GM21423 (cell line): ENCODE results near the gene SLC40A1.

Experiments
- ATAC-seq: cut with Tn5 transposase; IDR thresholded peaks from one replicate; pipeline ENCODE4 v1.9.1; 2021; ENCODE audit warnings: mild to moderate bottlenecking, moderate library complexity; ENCODE audit not compliant: unreplicated experiment

The SLC40A1 gene

DNA sequence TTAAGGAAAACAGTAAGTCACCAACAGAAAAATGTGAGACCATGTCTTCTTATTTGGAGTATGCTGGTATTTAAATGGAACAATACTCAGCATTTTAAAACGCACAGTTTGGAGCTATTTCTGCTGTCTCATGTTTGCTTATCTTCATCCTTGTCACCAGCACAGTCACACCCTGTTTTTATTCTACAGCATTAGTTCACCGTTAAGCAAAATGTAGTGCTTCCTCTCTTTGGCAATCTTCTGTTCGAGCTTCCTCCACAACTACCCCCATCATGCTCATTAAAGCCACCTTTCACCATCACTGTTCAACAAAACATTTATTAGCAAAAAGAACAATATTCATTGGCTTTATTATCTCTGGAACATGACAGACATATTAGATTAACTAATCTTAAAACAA lies 64.0 kb downstream of the SLC40A1 start:
- no peak for ATAC-seq

DNA sequence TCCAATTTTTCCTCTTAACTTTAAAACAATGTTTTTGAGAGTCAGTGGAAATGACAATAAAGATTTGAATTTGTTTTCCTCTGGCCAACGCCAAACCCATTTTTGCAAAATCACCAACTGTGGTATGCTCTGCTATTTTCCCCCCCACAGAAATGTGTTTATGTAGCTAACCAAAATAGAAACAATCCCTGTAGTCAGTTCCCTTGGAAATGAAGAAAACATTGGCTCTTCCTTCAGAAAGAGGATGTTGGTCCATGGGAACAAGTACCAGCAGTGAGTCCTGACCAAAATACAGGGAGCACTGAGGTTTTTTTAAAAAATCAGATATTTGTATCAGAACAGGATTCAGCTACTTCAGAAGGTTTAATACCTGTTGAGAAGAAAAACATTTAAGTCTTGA lies 65.3 kb downstream of the SLC40A1 start:
- ATAC-seq, result no peak

DNA sequence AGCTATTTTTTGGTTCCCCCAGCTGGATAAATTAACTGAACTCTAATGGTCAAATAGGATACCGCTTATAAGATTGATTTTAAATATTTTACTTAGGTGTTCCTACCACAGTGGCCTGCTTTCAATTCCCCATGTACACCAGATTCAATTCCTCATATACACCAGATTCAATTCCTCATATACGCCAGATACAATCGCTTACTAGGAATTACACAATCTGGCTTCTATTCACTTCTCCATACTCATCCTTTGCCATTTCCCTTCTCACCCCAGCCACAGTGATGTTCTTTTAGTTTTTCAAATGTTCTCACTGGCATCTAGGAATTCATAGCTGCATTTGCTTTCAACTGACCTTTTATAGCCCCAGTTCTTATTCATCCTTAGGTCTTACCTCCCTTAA lies 66.5 kb downstream of the SLC40A1 start:
- ATAC-seq, result no peak

DNA sequence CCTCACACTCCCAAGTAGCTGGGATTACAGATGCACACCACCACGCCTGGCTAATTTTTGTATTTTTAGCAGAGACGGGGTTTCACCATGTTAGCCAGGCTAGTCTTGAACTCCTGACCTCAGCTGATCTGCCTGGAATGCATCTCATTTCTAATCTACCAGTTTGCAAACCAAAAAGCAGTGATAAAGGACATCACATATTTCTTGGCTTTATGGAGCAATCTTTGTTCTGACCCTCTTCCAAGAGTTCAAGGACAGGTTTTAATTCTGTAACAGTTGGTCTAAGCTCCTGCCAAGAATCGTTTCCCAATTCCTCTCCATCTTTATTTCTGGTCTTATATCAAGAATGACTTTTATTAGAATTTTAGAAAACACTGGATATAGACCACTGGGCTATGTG lies 67.7 kb downstream of the SLC40A1 start:
- ATAC-seq, result no peak

DNA sequence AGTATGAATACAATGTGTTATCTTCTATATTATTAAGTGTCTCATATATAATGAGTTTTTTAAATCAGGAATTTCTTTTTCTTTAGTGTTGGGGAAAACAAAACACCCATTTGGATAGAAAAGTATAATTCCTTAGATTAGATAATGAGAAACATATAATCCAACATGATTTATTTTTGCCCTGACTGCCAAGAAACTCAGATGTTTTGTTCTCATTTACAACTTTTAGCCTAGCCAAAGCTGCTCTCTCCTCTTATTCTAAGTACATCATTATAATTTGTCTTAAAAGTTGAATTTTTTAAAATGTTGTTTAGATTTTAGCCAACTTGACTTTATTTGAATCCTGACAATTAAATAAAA lies 68.6 kb downstream of the SLC40A1 start:
- no peak for ATAC-seq

DNA sequence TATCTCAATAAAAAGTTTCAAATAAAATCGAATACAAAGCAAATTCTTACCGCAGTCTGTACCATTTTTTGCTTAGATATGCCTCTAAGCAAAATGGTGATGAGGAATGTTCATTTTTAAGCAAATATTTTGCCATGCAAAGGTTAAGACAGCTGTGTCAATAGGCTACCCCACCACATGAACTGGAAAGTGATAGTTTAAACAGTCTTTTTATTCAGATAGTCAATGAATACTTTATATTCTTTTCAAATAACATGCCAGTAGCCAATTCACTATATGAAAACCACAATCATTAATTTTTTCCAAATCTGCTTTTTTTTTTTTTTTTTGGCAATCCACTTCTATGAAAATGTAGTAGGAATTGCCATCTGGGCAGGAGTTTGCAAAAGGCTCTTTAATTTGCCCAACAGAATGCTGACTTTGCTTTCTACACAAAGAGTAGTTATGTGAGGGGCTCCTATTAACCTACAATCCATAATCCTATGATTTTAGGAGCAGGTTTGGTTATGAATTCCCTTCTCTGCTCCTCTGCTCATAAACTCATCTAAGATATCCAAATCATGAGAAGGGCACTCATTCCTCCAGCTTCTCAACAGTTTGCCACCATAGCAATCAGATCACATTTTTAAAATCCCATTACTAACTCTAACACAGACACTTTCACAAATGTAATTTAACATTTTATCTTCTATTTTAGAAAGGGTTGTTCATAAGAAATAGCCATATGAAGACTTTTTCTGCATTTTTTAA lies 69.2 kb downstream of the SLC40A1 start:
- no peak for ATAC-seq
